IMR-90 (cell line): ENCODE results near the gene RAB11FIP4. TPM values are rescaled to one million over a fixed set of nuclear protein-coding genes. Genes with fewer than 3 reads are reported as not detected.

Experiments used
- ATAC-seq: fragments of 200-7000 bp; cut with Tn5 transposase; 2 replicates; pipeline ENCODE4 v1.9.1; 2020; ENCODE audit warnings: low read depth, mild to moderate bottlenecking, moderate library complexity
- BruUV-seq: library from RNA; stranded (reverse); fragments of 400-500 nt; replicated peaks from 2 replicates; lab custom pipeline; 2021; lab: Mats Ljungman, UMichigan
- CTCF ChIA-PET: fragments of 300-600 bp; formaldehyde crosslinking; extraction: SDS; loops from one replicate; lab custom pipeline; 2021; ENCODE audit warnings: antibody characterized with exemption; lab: Yijun Ruan, JAX
- POLR2A ChIA-PET: fragments of 300-600 bp; sonication (Branson Sonifier 250); formaldehyde crosslinking; loops from one replicate; lab custom pipeline; 2022; ENCODE audit warnings: antibody characterized with exemption; ENCODE audit not compliant: unreplicated experiment; lab: Charles Lee
- DNase-seq: peaks from one replicate; pipeline ENCODE4 v3.0.0; 2013
- H2AFZ ChIP-seq: replicated peaks from 2 replicates; pipeline ENCODE3; 2013; ENCODE audit warnings: low read length, mild to moderate bottlenecking; ENCODE audit not compliant: poor library complexity
- H2AK5ac ChIP-seq: 2 replicates; pipeline ENCODE4 v1.6.1; 2013; ENCODE audit warnings: low read depth, low read length, inconsistent platforms
- H2AK9ac ChIP-seq: replicated peaks from 2 replicates; pipeline ENCODE3; 2013; ENCODE audit warnings: mild to moderate bottlenecking, low read depth, low read length, moderate library complexity; ENCODE audit not compliant: poor library complexity
- H2BK120ac ChIP-seq: 2 replicates; pipeline ENCODE4 v1.6.1; 2013; ENCODE audit warnings: low read depth, low read length, inconsistent platforms
- H2BK15ac ChIP-seq: 3 replicates; pipeline ENCODE4 v1.6.1; 2013; ENCODE audit warnings: low read depth, low read length, inconsistent platforms
- H2BK20ac ChIP-seq: 2 replicates; pipeline ENCODE4 v1.6.1; 2013; ENCODE audit warnings: low read depth, mild to moderate bottlenecking, inconsistent platforms, low read length, moderate library complexity
- H2BK5ac ChIP-seq: 2 replicates; pipeline ENCODE4 v1.6.1; 2013; ENCODE audit warnings: mild to moderate bottlenecking, low read depth, low read length, inconsistent platforms; ENCODE audit not compliant: poor library complexity, severe bottlenecking
- H3K14ac ChIP-seq: replicated peaks from 2 replicates; pipeline ENCODE4 v1.6.1; 2013; ENCODE audit warnings: low read depth, low read length, inconsistent platforms
- H3K18ac ChIP-seq: 2 replicates; pipeline ENCODE4 v1.6.1; 2013; ENCODE audit warnings: low read depth, low read length, control low read depth
- H3K23ac ChIP-seq: 2 replicates; pipeline ENCODE4 v1.6.1; 2013; ENCODE audit warnings: low read depth, low read length, inconsistent platforms
- H3K27ac ChIP-seq: 2 replicates; pipeline ENCODE4 v1.5.1; 2013; ENCODE audit warnings: mild to moderate bottlenecking, control low read depth, low read length; ENCODE audit not compliant: insufficient read depth
- H3K27me3 ChIP-seq: 2 replicates; pipeline ENCODE4 v1.6.1; 2013; ENCODE audit warnings: low read length; ENCODE audit not compliant: control insufficient read depth, insufficient read depth
- H3K36me3 ChIP-seq: 2 replicates; pipeline ENCODE4 v1.6.1; 2013; ENCODE audit warnings: low read length, mixed read lengths; ENCODE audit not compliant: control insufficient read depth, insufficient read depth
- H3K4ac ChIP-seq: 2 replicates; pipeline ENCODE4 v1.6.1; 2013; ENCODE audit warnings: low read depth, low read length, inconsistent platforms
- H3K4me1 ChIP-seq: 2 replicates; pipeline ENCODE4 v1.6.1; 2013; ENCODE audit warnings: low read length, mixed read lengths; ENCODE audit not compliant: control insufficient read depth, insufficient read depth
- H3K4me2 ChIP-seq: 2 replicates; pipeline ENCODE4 v1.6.1; 2013; ENCODE audit warnings: low read depth, mild to moderate bottlenecking, control low read depth, low read length, moderate library complexity
- H3K4me3 ChIP-seq: 2 replicates; pipeline ENCODE4 v1.5.1; 2013; ENCODE audit warnings: low read depth, mild to moderate bottlenecking, control low read depth, low read length, moderate library complexity; ENCODE audit not compliant: insufficient read depth
- H3K56ac ChIP-seq: 2 replicates; pipeline ENCODE4 v1.6.1; 2013; ENCODE audit warnings: low read length, inconsistent platforms; ENCODE audit not compliant: insufficient read depth; ENCODE audit errors: extremely low read depth
- H3K79me1 ChIP-seq, 2 experiments: 2 replicates each; pipeline ENCODE4 v1.6.1; 2013; ENCODE audit warnings: low read length in 2 of 2, inconsistent platforms in 1 of 2, low read depth in 1 of 2
- H3K9ac ChIP-seq: 2 replicates; pipeline ENCODE4 v1.6.1; 2013; ENCODE audit warnings: low read depth, low read length, control low read depth
- H3K9me1 ChIP-seq: 2 replicates; pipeline ENCODE4 v1.6.1; 2013; ENCODE audit warnings: low read length, inconsistent platforms; ENCODE audit not compliant: insufficient read depth
- H3K9me3 ChIP-seq: 2 replicates; pipeline ENCODE4 v1.6.1; 2013; ENCODE audit warnings: low read length; ENCODE audit not compliant: control insufficient read depth, insufficient read depth
- H4K20me1 ChIP-seq: 2 replicates; pipeline ENCODE4 v1.6.1; 2013; ENCODE audit warnings: low read length, inconsistent platforms; ENCODE audit not compliant: insufficient read depth
- H4K5ac ChIP-seq: 2 replicates; pipeline ENCODE4 v1.6.1; 2013; ENCODE audit warnings: mild to moderate bottlenecking, low read depth, low read length, control low read depth
- H4K8ac ChIP-seq, 2 experiments: 2 replicates each; pipeline ENCODE4 v1.6.1; 2013; ENCODE audit warnings: low read depth in 2 of 2, low read length in 2 of 2, control low read depth in 1 of 2, inconsistent platforms in 1 of 2
- H4K91ac ChIP-seq: 2 replicates; pipeline ENCODE4 v1.6.1; 2013; ENCODE audit warnings: low read depth, low read length, inconsistent platforms; ENCODE audit not compliant: insufficient read depth
- BHLHE40 ChIP-seq: fragments of 150-350 bp; IDR thresholded peaks from 2 replicates; pipeline ENCODE4 v1.6.1; 2016; ENCODE audit warnings: mild to moderate bottlenecking, low read depth, low read length
- CEBPB ChIP-seq: IDR thresholded peaks from 2 replicates; pipeline ENCODE4 v1.6.1; 2012; ENCODE audit warnings: low read depth, low read length, improper control_type of control experiment
- CHD1 ChIP-seq: IDR thresholded peaks from 2 replicates; pipeline ENCODE4 v1.6.1; 2012; ENCODE audit warnings: low read depth, low read length, improper control_type of control experiment
- FOS ChIP-seq: fragments of 150-350 bp; IDR thresholded peaks from 2 replicates; pipeline ENCODE4 v1.6.1; 2016; ENCODE audit warnings: low read depth, low read length
- MAFK ChIP-seq: IDR thresholded peaks from 2 replicates; pipeline ENCODE4 v1.6.1; 2012; ENCODE audit warnings: low read depth, low read length, improper control_type of control experiment
- MAZ ChIP-seq: IDR thresholded peaks from 2 replicates; pipeline ENCODE4 v1.6.1; 2012; ENCODE audit warnings: low read depth, mild to moderate bottlenecking, low read length, improper control_type of control experiment, moderate library complexity, borderline replicate concordance
- MXI1 ChIP-seq: IDR thresholded peaks from 2 replicates; pipeline ENCODE4 v1.6.1; 2012; ENCODE audit warnings: low read depth, mild to moderate bottlenecking, low read length, moderate library complexity, borderline replicate concordance
- NFE2L2 ChIP-seq: fragments of 150-350 bp; IDR thresholded peaks from 2 replicates; pipeline ENCODE4 v1.6.1; 2016; ENCODE audit warnings: low read depth, mild to moderate bottlenecking, low read length
- POLR2A ChIP-seq: IDR thresholded peaks from 2 replicates; pipeline ENCODE4 v1.6.1; 2012; ENCODE audit warnings: mild to moderate bottlenecking, low read depth, low read length
- RAD21 ChIP-seq: IDR thresholded peaks from 2 replicates; pipeline ENCODE4 v1.6.1; 2012; ENCODE audit warnings: low read length, improper control_type of control experiment
- RCOR1 ChIP-seq: IDR thresholded peaks from 2 replicates; pipeline ENCODE4 v1.6.1; 2012; ENCODE audit warnings: mild to moderate bottlenecking, low read length, improper control_type of control experiment; ENCODE audit not compliant: insufficient replicate concordance
- RFX5 ChIP-seq: IDR thresholded peaks from 2 replicates; pipeline ENCODE4 v1.8.0; 2012; ENCODE audit warnings: low read depth, mild to moderate bottlenecking, low read length, moderate library complexity
- SMC3 ChIP-seq: fragments of 150-350 bp; IDR thresholded peaks from 2 replicates; pipeline ENCODE4 v1.6.1; 2016; ENCODE audit warnings: low read depth, mild to moderate bottlenecking, antibody characterized with exemption, low read length, moderate library complexity
- USF2 ChIP-seq: fragments of 150-350 bp; IDR thresholded peaks from 2 replicates; pipeline ENCODE4 v1.6.1; 2017; ENCODE audit warnings: mild to moderate bottlenecking, antibody characterized with exemption, low read length, low read depth
- WGBS, 2 experiments: methylation state at CpG; one replicate each; pipeline versions ENCODE4 v1.1.5 to v1.1.7; 2013; ENCODE audit warnings: missing lambda C conversion rate in 2 of 2; ENCODE audit not compliant: insufficient read length in 1 of 2; ENCODE audit errors: extremely low coverage in 2 of 2; 5-methylcytosine and 5-hydroxymethylcytosine counted together
- dilution Hi-C: fragments of 300-500 bp; cut with HindIII; formaldehyde crosslinking; loops from one replicate; pipeline ENCODE4 v1.14.3; 2018; ENCODE audit warnings: low sequenced_read_pairs; ENCODE audit not compliant: unreplicated experiment
- in situ Hi-C: fragments of 300-500 bp; cut with MboI; formaldehyde crosslinking; loops from 3 replicates; pipeline ENCODE4 v1.14.3; 2019; ENCODE audit warnings: low sequenced_read_pairs, inconsistent platforms, mixed read lengths
- intact Hi-C: fragments of 100-400 bp; cut with micrococcal nuclease; formaldehyde crosslinking; loops from 2 replicates; pipeline ENCODE4 v1.10.0; 2022
- polyA plus RNA-seq, 3 experiments: library from polyadenylated mRNA; depleted of rRNA; stranded (reverse); fragments of >200 nt; gene quantifications; 2 replicates each; pipeline ENCODE4 v1.2.3, GENCODE V29; 2012; ENCODE audit warnings: low replicate concordance in 1 of 3
- total RNA-seq: library from RNA; depleted of rRNA; stranded (reverse); fragments of >200 nt; gene quantifications from 2 replicates; pipeline ENCODE4 v1.2.3, GENCODE V29; 2012
- TF ChIP-seq, protein P1 (sequence below): fragments of 150-350 bp; IDR thresholded peaks from 2 replicates; pipeline ENCODE4 v1.6.1; 2016; ENCODE audit warnings: low read depth, mild to moderate bottlenecking, low read length, moderate library complexity, borderline replicate concordance
- TF ChIP-seq, protein P2 (sequence below): conservative IDR thresholded peaks from 2 replicates; pipeline ENCODE4 v1.5.1; 2012; ENCODE audit warnings: mild to moderate bottlenecking, low read depth, low read length, improper control_type of control experiment

RAB11FIP4 gene
- total and polyA plus RNA-seq, 2 of the 4 experiments (the other 2 are of a cell fraction) = 0.68 to 1.1 TPM

- no peak overlapping the region for H2AFZ ChIP-seq
- no peak overlapping the region for H3K9ac ChIP-seq
- no peaks in the 10 kb centered on the region for H4K20me1 ChIP-seq
- no peak overlapping the region for H4K8ac ChIP-seq
- in situ Hi-C loops (no loop called here), intact Hi-C loops (no loop called here), dilution Hi-C loops (no loop called here)
- POLR2A ChIA-PET = no interaction called here
- no peak overlapping the region for H2BK15ac ChIP-seq
- H3K9me3 ChIP-seq = no peaks in the 10 kb centered on the region
- no peak overlapping the region for H4K5ac ChIP-seq
- WGBS, 2 experiments = 18% methylated on average over 2 of the region's 6 CpGs; no CpG with 5 or more reads in 1 of the 2 experiments
- no peak overlapping the region for H3K18ac ChIP-seq
- no TSS peak for BruUV-seq
- no peaks in the 10 kb centered on the region for H3K9me1 ChIP-seq
- no peak overlapping the region for H3K56ac ChIP-seq
- H2BK5ac ChIP-seq = no peak overlapping the region
- ATAC-seq (no peak), DNase-seq (no peak)
- no peak overlapping the region for H3K4me2 ChIP-seq
- H3K23ac ChIP-seq = no peak overlapping the region
- H4K91ac ChIP-seq = no peak overlapping the region
- no peak overlapping the region for H2AK5ac ChIP-seq
- no peak overlapping the region for H3K14ac ChIP-seq
- H3K4me3 ChIP-seq = no peak overlapping the region
- no peak overlapping the region for H3K27ac ChIP-seq
- no peaks in the 10 kb centered on the region for H3K4me1 ChIP-seq
- no peaks in the 10 kb centered on the region for H3K79me1 ChIP-seq
- CTCF ChIA-PET = no interaction called here
- H2BK20ac ChIP-seq = no peak overlapping the region
- no peak overlapping the region for H2AK9ac ChIP-seq
- no peak overlapping the region for H3K4ac ChIP-seq
- no peak for TF ChIP-seq CEBPB
- TF ChIP-seq NFE2L2 = no peak
- TF ChIP-seq RAD21 = no peak
- no peak for TF ChIP-seq MXI1
- TF ChIP-seq USF2 = no peak
- no peak for TF ChIP-seq FOS
- no peak for TF ChIP-seq RFX5
- TF ChIP-seq SMC3 = no peak
- TF ChIP-seq, protein P1, sequence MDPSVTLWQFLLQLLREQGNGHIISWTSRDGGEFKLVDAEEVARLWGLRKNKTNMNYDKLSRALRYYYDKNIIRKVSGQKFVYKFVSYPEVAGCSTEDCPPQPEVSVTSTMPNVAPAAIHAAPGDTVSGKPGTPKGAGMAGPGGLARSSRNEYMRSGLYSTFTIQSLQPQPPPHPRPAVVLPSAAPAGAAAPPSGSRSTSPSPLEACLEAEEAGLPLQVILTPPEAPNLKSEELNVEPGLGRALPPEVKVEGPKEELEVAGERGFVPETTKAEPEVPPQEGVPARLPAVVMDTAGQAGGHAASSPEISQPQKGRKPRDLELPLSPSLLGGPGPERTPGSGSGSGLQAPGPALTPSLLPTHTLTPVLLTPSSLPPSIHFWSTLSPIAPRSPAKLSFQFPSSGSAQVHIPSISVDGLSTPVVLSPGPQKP = no peak
- TF ChIP-seq MAFK = no peak
- TF ChIP-seq, protein P2, sequence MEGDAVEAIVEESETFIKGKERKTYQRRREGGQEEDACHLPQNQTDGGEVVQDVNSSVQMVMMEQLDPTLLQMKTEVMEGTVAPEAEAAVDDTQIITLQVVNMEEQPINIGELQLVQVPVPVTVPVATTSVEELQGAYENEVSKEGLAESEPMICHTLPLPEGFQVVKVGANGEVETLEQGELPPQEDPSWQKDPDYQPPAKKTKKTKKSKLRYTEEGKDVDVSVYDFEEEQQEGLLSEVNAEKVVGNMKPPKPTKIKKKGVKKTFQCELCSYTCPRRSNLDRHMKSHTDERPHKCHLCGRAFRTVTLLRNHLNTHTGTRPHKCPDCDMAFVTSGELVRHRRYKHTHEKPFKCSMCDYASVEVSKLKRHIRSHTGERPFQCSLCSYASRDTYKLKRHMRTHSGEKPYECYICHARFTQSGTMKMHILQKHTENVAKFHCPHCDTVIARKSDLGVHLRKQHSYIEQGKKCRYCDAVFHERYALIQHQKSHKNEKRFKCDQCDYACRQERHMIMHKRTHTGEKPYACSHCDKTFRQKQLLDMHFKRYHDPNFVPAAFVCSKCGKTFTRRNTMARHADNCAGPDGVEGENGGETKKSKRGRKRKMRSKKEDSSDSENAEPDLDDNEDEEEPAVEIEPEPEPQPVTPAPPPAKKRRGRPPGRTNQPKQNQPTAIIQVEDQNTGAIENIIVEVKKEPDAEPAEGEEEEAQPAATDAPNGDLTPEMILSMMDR = no peak
- TF ChIP-seq POLR2A = no peak
- no peak for TF ChIP-seq BHLHE40
- no peak for TF ChIP-seq CHD1
- TF ChIP-seq MAZ = no peak
- no peak for TF ChIP-seq RCOR1
- H2BK120ac ChIP-seq = no peak overlapping the region
- H3K36me3 ChIP-seq = no peaks in the 10 kb centered on the region
- H3K27me3 ChIP-seq = peaks cover 71% of the 10 kb centered on the region
Observed at GRCh38 chr17:31480067-31480466, 88.6 kb downstream of the RAB11FIP4 start.
